HAP-1 (cell line): Measurements from ENCODE around the gene FAM228B.
"Not testable (repeated sequence)": the region's sequence is repeated elsewhere in the genome, so short reads cannot be mapped to it uniquely, and the experiment has no call there.

Experiments
- DNase-seq, 2 experiments: peaks; one replicate each; pipeline ENCODE4 v3.0.0-alpha.2; 2016 to 2020; ENCODE audit warnings: low spot score in 2 of 2
- H3K27me3 ChIP-seq: fragments of 250-450 bp; sonication (Bioruptor Pico); 2 replicates; pipeline ENCODE4 v1.5.1; 2020; ENCODE audit warnings: low read depth, mild to moderate bottlenecking, moderate library complexity
- H3K36me3 ChIP-seq: fragments of 250-450 bp; sonication (Bioruptor Pico); replicated peaks from 2 replicates; pipeline ENCODE4 v1.5.1; 2020; ENCODE audit warnings: mild to moderate bottlenecking
- H3K4me1 ChIP-seq: fragments of 250-450 bp; sonication (Bioruptor Pico); 2 replicates; pipeline ENCODE4 v1.5.1; 2020; ENCODE audit warnings: mild to moderate bottlenecking
- H3K4me3 ChIP-seq: fragments of 250-450 bp; sonication (Bioruptor Pico); 2 replicates; pipeline ENCODE4 v1.5.1; 2020; ENCODE audit warnings: mild to moderate bottlenecking, moderate library complexity
- H3K9me3 ChIP-seq: fragments of 250-450 bp; sonication (Bioruptor Pico); 2 replicates; pipeline ENCODE4 v1.5.1; 2020; ENCODE audit warnings: mild to moderate bottlenecking, moderate library complexity
- in situ Hi-C: fragments of 300-500 bp; cut with MboI; formaldehyde crosslinking; loops from 3 replicates; pipeline ENCODE4 v1.14.3; 2020; ENCODE audit warnings: low sequenced_read_pairs, inconsistent platforms, mixed read lengths

FAM228B gene

DNA sequence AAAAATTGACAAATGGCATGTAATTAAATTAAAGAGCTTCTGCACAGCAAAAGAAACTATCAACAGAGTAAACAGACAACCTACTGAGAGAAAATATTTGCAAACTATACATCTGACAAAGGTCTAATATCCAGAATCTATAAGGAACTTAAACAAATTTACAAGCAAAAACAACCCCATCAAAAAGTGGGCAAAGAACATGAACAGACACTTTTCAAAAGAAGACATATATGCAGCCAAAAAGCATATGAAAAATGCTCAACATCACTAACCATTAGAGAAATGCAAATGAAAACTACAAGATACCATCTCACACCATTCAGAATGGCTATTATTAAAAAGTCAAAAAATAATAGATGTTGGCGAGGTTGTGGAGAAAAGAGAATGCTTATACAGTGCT, 13.8 kb upstream of the FAM228B start:
- H3K9me3 ChIP-seq, in situ Hi-C loops, H3K4me1 ChIP-seq, H3K36me3 ChIP-seq, H3K4me3 ChIP-seq, H3K27me3 ChIP-seq, DNase-seq: not testable (repeated sequence)

DNA sequence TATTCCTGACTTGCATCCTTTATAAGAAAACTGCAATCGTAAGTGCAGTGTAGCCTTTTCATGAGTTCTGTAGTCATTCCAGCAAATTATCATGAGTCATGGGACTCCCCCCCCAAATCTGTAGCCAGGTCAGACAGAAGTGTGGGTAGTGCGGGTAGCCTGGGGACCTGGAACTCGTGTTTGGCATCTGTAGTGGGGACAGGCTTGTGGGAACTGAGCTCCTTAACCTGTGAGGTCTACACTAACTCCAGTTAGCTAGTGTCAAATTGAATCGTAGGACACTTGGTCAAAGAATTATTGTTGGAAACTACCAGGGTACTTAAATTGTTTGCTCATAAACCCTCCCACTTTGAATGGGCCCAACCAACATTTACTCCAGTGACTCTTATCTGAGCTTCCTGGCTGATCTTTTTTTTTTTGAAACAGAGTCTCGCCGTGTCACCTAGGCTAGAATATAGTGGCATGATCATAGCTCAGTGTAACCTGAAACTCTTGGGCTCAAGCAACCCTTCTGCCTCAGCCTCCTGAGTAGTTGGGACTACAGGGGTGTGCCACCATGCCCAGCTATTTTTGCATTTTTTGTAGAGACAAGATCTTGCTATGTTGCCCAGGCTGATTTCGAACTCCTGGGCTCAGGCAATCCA, 12.5 kb upstream of the FAM228B start:
- Histone ChIP-seq H3K9me3 (0 out of 2 replicates have a peak, but pooled peaks cover 6% of the 10 kb centered on the region), H3K36me3 (no peaks in the 10 kb centered on the region), H3K4me3 (no peak overlapping the region), H3K27me3 (no peaks in the 10 kb centered on the region), H3K4me1 (no peaks in the 10 kb centered on the region)
- DNase-seq, result no peak
- in situ Hi-C loops, result no loop called here

DNA sequence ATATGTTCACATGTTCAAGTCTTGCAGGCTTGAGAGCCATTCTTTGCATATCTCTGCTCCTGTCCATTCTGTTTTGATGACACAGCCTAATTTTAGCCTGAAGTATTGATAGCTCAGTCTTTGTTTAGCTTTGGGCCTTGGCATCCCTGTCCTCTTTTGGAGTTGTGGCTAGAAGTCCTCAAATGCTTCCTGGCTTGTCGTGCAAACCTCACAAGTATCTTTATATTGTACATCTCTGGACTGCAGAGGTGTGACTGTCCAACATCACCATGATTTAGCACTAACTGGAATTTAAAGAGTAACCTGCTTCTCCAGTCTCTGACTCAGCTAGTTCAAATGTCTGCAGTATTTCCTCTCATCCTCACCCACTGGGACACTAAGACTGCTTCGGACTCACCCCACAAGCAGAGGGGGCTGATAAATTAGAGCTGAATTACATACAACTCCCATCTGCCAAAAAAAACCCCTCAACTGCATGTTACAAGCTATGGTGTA, 11.8 kb upstream of the FAM228B start:
- DNase-seq, result no peak
- Histone ChIP-seq H3K27me3 (no peaks in the 10 kb centered on the region), H3K9me3 (0 out of 2 replicates have a peak, but pooled peaks cover 6% of the 10 kb centered on the region), H3K4me1 (no peaks in the 10 kb centered on the region), H3K36me3 (no peaks in the 10 kb centered on the region), H3K4me3 (no peak overlapping the region)
- in situ Hi-C loops, result no loop called here

DNA sequence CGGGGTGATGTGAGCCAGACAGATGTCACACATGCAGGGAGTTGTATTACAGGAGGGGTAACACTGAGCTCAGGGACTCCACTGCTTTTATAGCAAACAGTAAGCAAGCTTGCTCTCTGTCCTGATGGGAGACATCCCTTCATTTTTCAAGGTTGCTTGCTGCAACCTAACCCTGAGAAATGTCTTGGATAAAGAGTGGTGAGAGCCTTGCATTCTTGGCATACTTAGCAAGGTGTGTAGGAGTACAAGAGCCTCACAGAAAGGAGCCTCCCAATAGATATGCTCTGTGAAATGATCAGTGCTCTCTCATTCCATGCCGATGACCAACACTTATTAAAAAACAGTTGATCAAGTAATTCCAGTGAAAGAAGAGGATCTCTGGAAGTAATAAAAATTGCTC, 8.2 kb upstream of the FAM228B start:
- DNase-seq, result no peak
- no peaks in the 10 kb centered on the region for H3K36me3 ChIP-seq
- H3K9me3 ChIP-seq, result 0 out of 2 replicates have a peak, but pooled peaks cover 3% of the 10 kb centered on the region
- H3K4me1 ChIP-seq, result no peaks in the 10 kb centered on the region
- in situ Hi-C loops, result no loop called here
- H3K27me3 ChIP-seq, result no peaks in the 10 kb centered on the region
- no peak overlapping the region for H3K4me3 ChIP-seq

DNA sequence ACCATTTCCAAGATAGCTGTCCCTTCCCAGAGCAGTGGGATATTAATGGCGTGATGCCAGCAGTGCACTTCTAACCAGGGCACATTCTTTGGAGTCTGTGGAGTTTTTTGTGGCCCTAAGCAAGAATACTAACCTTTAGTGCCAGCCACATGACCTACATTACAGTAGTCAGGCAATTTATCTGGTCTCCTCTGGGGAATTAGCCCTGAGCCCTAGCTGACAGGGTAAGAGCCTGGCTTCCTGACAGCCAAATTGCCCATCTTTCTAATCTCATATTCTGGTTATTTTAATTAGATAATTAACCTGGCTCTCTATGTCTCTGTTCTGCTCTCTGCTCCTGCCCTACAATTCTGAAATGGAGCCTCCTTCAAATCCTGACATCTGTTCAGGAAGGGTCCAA, 5.4 kb upstream of the FAM228B start:
- Histone ChIP-seq H3K27me3 (no peaks in the 10 kb centered on the region), H3K4me3 (no peak overlapping the region), H3K36me3 (no peaks in the 10 kb centered on the region), H3K9me3 (0 out of 2 replicates have a peak, but pooled peaks cover 3% of the 10 kb centered on the region), H3K4me1 (peaks cover 5% of the 10 kb centered on the region; the same call in 1 of the 2 replicates)
- in situ Hi-C loops, result no loop called here
- no peak for DNase-seq

DNA sequence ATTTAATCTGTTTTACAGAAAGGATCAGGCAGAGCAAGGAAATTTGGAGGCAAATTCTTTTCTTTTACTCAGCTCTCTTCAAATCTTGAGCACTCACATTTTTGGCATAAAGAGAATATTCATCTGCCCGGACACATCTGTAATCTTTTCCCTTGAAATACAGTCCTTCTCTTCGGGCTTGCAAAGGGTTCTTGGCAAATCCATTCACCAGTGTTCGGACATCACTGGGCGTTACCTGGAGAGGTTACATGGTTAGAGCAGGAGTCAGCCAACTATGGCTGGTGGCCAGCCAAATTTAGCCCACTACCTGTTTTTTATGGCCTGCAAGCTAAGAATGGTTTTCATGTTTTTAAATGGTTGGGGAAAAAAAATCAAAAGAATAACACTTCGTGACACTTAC, 2.2 kb upstream of the FAM228B start:
- Histone ChIP-seq H3K9me3 (no peaks in the 10 kb centered on the region), H3K36me3 (no peaks in the 10 kb centered on the region), H3K27me3 (no peaks in the 10 kb centered on the region), H3K4me1 (peaks cover 5% of the 10 kb centered on the region; the same call in 1 of the 2 replicates), H3K4me3 (no peak overlapping the region)
- DNase-seq, result no peak
- in situ Hi-C loops, result no loop called here

DNA sequence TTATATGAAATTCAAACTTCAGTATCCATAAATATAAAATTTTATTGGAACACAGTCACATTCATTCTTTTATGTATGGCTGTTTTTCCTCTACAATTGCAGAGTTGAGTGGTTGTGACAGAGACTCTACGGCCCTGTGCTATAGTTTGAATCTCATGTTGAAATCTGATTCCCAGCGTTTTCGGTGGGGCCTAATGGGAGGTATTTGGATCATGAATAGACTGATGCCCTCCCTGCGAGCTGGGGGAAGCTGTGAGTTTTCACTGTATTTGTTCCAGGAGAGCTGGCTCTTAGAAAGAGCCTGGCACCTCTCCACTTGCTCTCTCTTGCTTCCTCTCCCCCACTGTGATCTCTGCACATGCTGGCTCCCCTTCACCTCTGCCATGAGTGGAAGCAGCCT, 1.8 kb upstream of the FAM228B start:
- DNase-seq, result no peak
- H3K4me3 ChIP-seq, result no peak overlapping the region
- peaks cover 5% of the 10 kb centered on the region; the same call in 1 of the 2 replicates for H3K4me1 ChIP-seq
- no peaks in the 10 kb centered on the region for H3K9me3 ChIP-seq
- in situ Hi-C loops, result no loop called here
- no peaks in the 10 kb centered on the region for H3K36me3 ChIP-seq
- no peaks in the 10 kb centered on the region for H3K27me3 ChIP-seq

DNA sequence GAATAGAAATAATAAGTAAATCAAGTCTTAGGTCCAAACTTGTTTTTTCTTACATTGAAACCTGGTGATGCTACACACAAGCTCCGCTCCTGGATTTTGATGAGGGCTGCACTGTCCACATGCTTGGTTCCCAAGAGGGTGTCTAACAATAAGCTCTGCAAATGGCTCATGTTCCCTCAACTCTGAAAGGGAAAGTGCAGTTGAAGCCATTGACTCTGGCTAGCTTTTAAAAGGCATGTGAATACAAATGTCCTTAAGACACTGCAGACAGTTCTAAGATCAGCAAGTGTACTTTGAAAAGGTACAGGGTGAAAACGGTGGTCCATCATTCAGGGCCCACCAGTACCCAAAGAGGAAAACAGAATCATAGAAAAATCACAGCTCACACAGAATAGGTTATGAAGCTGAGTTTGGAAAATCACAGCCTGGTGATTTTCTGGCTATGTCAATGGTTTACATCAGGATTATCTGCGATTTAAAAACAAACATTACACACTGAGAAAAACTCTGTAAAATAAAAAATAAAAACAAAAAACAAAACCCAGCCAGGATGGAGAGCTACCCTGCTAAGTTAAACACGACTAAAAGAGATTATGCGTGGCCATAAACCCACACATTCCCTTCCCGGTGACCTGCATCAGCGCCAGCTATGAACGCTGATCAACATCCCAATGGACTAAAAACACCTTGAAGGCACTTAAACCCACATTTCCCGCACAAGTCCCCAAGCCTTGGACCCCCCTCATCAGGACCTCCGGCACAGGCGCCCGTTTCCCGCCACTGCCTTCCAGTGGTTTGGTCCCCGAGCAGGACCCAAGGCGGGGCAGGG, 689 bp upstream of the FAM228B start:
- peak overlapping the region; percentile 46 for H3K4me3 ChIP-seq
- in situ Hi-C loops, result no loop called here
- no peaks in the 10 kb centered on the region for H3K36me3 ChIP-seq
- no peaks in the 10 kb centered on the region for H3K27me3 ChIP-seq
- H3K9me3 ChIP-seq, result no peaks in the 10 kb centered on the region
- peaks cover 5% of the 10 kb centered on the region; the same call in 1 of the 2 replicates for H3K4me1 ChIP-seq
- DNase-seq, result no peak

DNA sequence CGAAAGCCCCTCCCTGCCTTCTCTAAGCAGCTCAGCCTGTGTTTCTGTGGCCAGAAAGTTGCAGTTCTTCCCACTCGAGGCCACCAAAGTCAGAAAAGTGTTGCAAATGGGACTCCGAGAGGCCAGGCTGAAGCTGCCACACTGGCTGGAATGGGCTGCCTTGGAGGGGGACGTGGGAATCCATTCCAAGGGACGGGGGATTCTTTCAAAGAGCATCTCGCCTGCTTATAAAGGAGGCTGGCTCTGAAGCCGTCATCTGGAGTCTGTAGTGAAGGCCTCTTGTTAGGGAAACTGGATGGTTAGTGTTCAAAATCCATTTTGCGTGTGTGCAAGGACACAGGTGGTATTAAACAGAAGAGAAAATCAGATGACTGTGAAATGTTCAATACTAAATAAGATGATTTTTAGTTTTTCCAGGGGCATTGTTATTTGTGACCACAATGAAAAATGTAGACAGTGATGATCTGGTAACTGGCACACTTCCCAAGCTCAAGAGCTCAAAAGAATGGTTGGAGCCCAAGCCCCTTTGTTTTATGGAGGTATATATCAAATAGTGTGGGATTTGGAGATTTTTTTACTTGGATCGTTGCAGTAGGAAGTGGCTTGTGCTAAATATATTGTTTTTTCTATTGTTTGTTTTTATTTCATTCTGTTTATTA, 782 bp downstream of the FAM228B start:
- in situ Hi-C loops, result no loop called here
- peak; percentile 40 to 52 for DNase-seq

DNA sequence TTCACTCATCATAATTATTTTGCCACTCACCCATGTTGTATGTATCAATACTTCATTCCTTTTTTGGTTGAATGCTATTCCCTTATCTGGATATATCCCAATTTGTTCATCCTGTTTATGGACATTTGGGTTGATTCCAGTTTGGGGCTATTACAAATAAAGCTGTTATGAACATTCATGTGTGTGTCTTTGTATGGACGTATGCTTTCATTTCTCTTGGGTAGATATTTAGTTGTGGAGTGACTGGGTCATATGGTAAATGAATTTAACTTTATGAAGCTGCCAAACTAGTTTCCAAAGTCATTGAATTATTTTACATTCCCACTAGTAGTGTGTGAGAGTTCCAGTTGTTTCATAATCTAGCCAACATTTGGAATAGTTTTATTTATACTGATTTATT, 2.7 kb downstream of the FAM228B start:
- in situ Hi-C loops, result no loop called here
- H3K4me3 ChIP-seq, result no peak overlapping the region
- DNase-seq, result no peak
- no peaks in the 10 kb centered on the region for H3K36me3 ChIP-seq
- peaks cover 5% of the 10 kb centered on the region; the same call in 1 of the 2 replicates for H3K4me1 ChIP-seq
- no peaks in the 10 kb centered on the region for H3K27me3 ChIP-seq
- no peaks in the 10 kb centered on the region; the same call in 1 of the 2 replicates for H3K9me3 ChIP-seq

More for the DNA sequence above, 782 bp downstream of the FAM228B start:
- H3K4me3 ChIP-seq, result peak overlapping the region; percentile 46
- H3K4me1 ChIP-seq, result peaks cover 5% of the 10 kb centered on the region; the same call in 1 of the 2 replicates
- no peaks in the 10 kb centered on the region for H3K27me3 ChIP-seq
- H3K9me3 ChIP-seq, result no peaks in the 10 kb centered on the region
- no peaks in the 10 kb centered on the region for H3K36me3 ChIP-seq

DNA sequence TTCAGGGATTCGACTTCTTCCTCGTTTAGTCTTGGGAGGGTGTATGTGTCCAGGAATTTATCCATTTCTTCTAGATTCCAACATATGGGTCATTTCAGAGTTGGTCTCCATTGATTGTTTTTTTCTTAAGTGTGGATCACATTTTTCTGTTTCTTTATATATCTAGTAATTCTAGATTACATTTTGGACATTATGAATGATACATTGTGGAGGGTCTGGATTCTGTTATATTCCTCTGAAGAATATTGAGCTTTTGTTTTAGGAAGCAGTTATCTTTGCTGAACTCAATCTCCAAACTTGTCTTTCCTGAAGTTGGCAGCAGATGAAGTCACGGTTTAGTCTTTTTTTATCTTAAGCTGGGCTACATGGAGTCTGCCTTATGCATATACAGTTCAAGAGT, 9.3 kb downstream of the FAM228B start:
- H3K27me3 ChIP-seq, result no peaks in the 10 kb centered on the region
- H3K4me1 ChIP-seq, result no peaks in the 10 kb centered on the region
- no peaks in the 10 kb centered on the region for H3K36me3 ChIP-seq
- in situ Hi-C loops, result no loop called here
- H3K4me3 ChIP-seq, result no peak overlapping the region
- no peak for DNase-seq
- H3K9me3 ChIP-seq, result peaks cover 2% of the 10 kb centered on the region; the same call in 1 of the 2 replicates

DNA sequence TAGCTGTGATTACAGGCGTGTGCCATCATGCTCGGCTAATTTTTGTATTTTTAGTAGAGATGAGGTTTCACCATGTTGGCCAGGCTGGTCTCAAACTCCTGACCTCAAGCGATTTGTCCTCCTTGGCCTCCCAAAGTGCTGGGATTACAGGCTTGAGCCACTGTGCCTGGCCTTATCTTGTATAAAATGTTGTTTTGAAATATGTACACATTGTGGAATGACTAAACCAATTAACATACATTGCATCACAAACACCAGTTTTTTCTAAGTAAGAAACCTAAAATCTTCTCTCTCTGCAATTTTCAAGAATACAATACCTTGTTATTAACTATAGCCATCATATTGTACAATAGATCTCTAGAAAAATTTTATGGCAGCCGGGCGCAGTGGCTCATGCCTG, 17.0 kb downstream of the FAM228B start:
- DNase-seq, H3K4me1 ChIP-seq, in situ Hi-C loops, H3K27me3 ChIP-seq, H3K9me3 ChIP-seq, H3K4me3 ChIP-seq, H3K36me3 ChIP-seq: not testable (repeated sequence)

DNA sequence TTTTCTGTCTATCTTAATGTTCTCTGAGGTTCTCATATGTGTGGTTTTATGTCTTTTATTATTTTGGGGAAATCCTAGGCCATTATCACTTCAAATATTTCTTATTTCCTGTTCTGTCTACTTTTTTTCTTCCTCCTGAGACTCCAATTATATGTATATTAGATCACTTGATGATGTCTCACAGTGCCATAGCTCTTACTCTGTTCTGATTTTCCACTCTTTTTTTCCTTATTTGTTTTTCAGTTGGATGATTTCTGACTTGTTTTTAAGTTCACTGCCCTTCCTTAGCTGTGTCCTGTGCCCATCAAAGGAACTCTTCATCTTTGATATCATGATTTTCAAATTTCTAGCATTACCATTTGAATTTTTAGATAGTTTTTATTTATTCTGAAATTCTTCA, 24.1 kb downstream of the FAM228B start:
- no peaks in the 10 kb centered on the region for H3K27me3 ChIP-seq
- no peak overlapping the region for H3K4me3 ChIP-seq
- 0 out of 2 replicates have a peak, but pooled peaks cover 2% of the 10 kb centered on the region for H3K9me3 ChIP-seq
- no peaks in the 10 kb centered on the region for H3K36me3 ChIP-seq
- no peaks in the 10 kb centered on the region for H3K4me1 ChIP-seq
- DNase-seq, result no peak
- in situ Hi-C loops, result no loop called here
